ENCODE results near the gene BCLAF1. TPM values are rescaled to one million over a fixed set of nuclear protein-coding genes. Genes with fewer than 3 reads are reported as not detected.
A peak's percentile ranks its signal among the peaks of the same experiment; 100 is the strongest.
"Not testable (repeated sequence)": the region's sequence is repeated elsewhere in the genome, so short reads cannot be mapped to it uniquely, and the experiment has no call there.

The BCLAF1 gene
- total RNA-seq, 1 experiment from 2014 or later, result 168 TPM

- no peak for DNase-seq (ENCODE audit: low read depth)
These were observed 19.5 kb upstream of the BCLAF1 start for GRCh38 chr6:136309171-136309570.

GRCh38 chr6:136308469-136308868 lies 18.8 kb upstream of the BCLAF1 start:
- not testable (repeated sequence) for DNase-seq (ENCODE audit: low read depth)

GRCh38 chr6:136307351-136307750 lies 17.7 kb upstream of the BCLAF1 start:
- DNase-seq (ENCODE audit: low read depth), result no peak

- DNase-seq (ENCODE audit: low read depth), result no peak
These were observed 16.8 kb upstream of the BCLAF1 start for GRCh38 chr6:136306466-136306865.

- no peak for DNase-seq (ENCODE audit: low read depth)
These were observed 14.8 kb upstream of the BCLAF1 start for GRCh38 chr6:136304410-136304809.

- DNase-seq (ENCODE audit: low read depth), result no peak
These were observed 13.9 kb upstream of the BCLAF1 start for GRCh38 chr6:136303516-136303915.

GRCh38 chr6:136294621-136295020 lies 5.0 kb upstream of the BCLAF1 start:
- DNase-seq (ENCODE audit: low read depth), result no peak

- DNase-seq (ENCODE audit: low read depth), result peak; percentile 89
These were observed 864 bp upstream of the BCLAF1 start for GRCh38 chr6:136290410-136291010.

GRCh38 chr6:136289327-136289578 lies 393 bp downstream of the BCLAF1 start:
- DNase-seq (ENCODE audit: low read depth), result peak; percentile 90

GRCh38 chr6:136288566-136289326 lies 900 bp downstream of the BCLAF1 start:
- peak; percentile 93 for DNase-seq (ENCODE audit: low read depth)

GRCh38 chr6:136284909-136285308 lies 4.7 kb downstream of the BCLAF1 start:
- DNase-seq (ENCODE audit: low read depth), result peak; percentile 7

- no peak for DNase-seq (ENCODE audit: low read depth)
These were observed 6.7 kb downstream of the BCLAF1 start for GRCh38 chr6:136282906-136283305.

GRCh38 chr6:136280032-136280609 lies 9.5 kb downstream of the BCLAF1 start:
- no peak for DNase-seq (ENCODE audit: low read depth)

GRCh38 chr6:136274062-136274461 lies 15.6 kb downstream of the BCLAF1 start:
- DNase-seq (ENCODE audit: low read depth), result no peak

GRCh38 chr6:136265101-136265500 lies 24.5 kb downstream of the BCLAF1 start:
- DNase-seq (ENCODE audit: low read depth), result no peak

- DNase-seq (ENCODE audit: low read depth), result no peak
These were observed 26.7 kb downstream of the BCLAF1 start for GRCh38 chr6:136262940-136263339.

GRCh38 chr6:136254851-136255466 lies 34.7 kb downstream of the BCLAF1 start:
- DNase-seq (ENCODE audit: low read depth), result no peak

GRCh38 chr6:136253734-136254133 lies 35.9 kb downstream of the BCLAF1 start:
- no peak for DNase-seq (ENCODE audit: low read depth)

GRCh38 chr6:136252441-136252840 lies 37.2 kb downstream of the BCLAF1 start:
- DNase-seq (ENCODE audit: low read depth), result no peak

GRCh38 chr6:136251394-136251793 lies 38.3 kb downstream of the BCLAF1 start:
- DNase-seq (ENCODE audit: low read depth), result no peak

GRCh38 chr6:136250686-136251008 lies 39.0 kb downstream of the BCLAF1 start:
- DNase-seq (ENCODE audit: low read depth), result no peak

GRCh38 chr6:136249811-136250685 lies 39.6 kb downstream of the BCLAF1 start, which contains the start of gene MTFR2:
Gene MTFR2, minus strand, starts transcription at chr6:136250311. Its CDS starts 1,212 bp downstream, at chr6:136249099.
- DNase-seq (ENCODE audit: low read depth), result peak; percentile 99

Data from Daoy (cell line).